ENCODE data around the gene PNPO.
"Not testable (repeated sequence)": the region's sequence is repeated elsewhere in the genome, so short reads cannot be mapped to it uniquely, and the experiment has no call there.

Gene PNPO

DNA sequence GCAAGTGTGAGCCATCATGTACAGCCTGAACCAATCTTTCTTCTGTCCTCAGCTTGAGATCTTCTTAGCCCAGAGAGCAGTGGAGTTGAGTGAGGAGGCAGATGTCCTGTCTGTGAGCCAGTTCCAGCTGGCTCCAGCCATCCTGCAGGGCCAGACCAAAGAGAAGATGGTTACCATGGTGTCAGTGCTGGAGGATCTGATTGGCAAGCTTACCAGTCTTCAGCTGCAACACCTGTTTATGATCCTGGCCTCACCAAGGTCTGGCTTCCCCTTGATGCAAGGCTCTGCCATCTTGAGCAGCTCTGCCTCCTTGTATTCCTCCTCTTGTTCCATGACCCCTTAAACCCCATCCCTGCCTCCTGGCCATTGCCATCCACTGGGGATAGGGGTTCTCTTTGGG is 39.2 kb downstream of the PNPO start:
- DNase-seq, result no peak

DNA sequence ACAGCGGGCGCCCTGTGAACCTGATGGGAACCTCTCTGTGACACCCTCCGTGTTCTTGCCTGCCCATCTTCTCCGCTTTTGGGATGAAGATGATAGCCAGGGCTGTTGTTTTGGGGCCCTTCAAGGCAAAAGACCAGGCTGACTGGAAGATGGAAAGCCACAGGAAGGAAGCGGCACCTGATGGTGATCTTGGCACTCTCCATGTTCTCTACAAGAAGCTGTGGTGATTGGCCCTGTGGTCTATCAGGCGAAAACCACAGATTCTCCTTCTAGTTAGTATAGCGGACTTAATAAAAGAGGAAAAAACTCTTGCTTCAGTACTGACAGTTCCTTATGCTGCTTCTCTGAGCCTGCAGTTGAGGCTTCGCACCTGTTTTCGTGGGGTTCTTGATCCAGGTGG is 40.1 kb downstream of the PNPO start:
- no peak for DNase-seq

DNA sequence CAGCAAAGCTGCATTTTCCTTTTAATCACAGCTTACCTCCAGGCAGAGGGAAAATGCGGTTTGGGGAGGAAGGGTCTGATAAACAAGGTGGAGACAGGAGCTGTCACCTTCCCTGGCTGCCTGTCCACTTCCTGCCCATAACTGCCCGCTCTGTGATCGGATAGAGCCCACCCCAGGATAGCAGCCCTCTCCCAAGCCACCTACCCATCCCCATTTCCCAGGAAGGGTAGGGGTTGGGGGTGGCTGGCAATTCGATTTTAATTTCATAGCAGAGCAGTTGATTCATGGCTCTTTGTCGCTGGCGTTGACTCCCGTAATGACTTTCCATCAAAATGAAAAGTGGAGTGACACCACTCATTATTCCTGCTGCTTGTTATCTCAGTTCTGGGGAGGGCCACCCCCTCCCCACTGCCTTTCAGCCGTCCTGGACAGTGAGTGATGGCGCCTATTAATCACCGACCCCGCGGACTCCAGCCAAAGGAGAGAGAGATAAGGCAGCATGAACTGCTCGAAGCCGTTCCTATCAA is 40.8 kb downstream of the PNPO start:
- no peak for DNase-seq

DNA sequence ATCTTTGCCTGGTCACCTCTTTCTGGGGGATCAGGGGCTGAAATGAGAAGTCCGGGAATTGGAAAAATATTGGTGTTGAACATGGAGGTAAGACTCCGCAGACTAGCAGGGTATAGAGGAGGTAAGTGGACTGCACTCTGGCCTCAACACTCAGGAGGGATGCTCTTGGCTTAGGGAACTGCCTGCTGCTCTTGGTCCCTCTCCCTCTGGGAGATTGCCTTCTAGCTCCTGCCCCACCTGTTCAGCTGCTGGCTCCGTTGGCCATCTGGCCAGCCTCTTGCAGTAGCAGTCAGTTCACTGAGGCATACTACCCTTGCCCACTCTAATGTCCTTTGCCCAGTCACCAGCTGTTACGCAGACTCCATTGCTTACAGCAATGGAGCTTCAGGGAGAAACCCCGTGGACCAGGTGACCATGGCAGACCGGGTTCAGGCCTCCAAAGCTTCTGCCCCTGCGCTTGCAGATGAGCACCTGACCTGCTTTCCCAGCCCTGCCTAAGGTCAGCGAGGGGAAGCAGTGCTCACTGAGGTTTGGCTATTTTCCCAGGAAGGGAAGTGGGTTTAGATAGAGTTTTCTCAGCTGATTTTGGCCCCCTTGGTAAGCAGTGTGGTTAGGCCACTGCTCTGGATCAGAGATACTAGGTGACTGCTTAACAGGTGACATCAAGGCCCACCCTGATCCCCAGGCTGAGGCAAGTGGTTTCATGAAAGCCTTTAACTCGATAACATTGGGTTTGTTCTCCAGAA is 41.4 kb downstream of the PNPO start:
- no peak for DNase-seq

DNA sequence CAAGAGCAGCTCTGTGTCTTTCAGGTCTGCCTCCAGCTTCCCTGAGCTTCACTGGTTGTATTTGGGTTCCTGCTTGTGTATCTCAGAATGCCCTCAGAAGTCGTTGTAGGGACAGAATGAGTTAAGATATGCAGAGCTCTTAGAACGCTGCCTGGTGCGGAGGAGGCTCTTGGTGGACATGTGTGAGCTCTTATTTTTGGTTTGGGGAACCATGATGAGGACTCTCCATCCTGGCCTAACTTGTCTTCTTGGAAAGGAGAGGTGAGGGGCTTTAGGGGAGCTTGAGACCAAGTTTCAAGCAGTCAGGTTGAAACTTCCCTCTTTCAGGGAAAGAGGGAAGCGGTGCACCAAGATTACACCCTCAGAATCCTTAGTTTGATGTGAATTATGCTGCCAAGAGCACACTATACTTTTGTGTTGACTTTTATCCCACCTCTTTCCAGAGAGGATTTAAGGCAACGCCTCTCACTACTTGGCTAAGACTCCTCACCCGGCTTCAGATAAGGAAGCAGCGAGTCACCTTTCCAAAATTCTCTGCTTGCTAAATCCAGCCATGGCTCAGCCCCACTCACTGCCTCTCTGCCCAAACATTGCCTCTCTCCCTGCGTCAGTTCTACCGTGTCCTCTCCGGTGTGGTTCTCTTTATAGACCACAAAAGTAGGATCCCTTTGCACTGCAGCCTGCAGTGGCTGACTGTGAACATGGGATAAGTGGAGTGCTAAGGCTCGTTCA is 42.3 kb downstream of the PNPO start:
- DNase-seq, result no peak

DNA sequence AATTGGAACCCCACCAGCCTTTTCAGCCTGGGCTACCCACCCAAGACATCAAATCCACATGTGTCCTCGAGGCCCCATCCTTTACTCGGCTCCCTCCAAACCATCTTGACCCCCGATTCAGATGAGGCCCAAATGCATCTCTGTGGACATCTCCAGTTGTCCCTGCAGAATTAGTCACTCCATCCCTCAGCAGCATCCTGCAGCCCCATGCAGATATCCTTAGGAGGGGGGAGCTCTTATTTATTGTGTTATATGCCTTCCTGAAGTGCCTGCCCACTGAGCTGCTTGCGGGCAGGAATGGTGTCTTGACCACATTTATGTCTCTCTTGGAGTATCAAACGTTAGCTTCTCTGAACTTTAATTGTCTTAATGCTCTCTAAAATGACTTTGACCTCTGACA is 45.1 kb downstream of the PNPO start:
- DNase-seq, result no peak

DNA sequence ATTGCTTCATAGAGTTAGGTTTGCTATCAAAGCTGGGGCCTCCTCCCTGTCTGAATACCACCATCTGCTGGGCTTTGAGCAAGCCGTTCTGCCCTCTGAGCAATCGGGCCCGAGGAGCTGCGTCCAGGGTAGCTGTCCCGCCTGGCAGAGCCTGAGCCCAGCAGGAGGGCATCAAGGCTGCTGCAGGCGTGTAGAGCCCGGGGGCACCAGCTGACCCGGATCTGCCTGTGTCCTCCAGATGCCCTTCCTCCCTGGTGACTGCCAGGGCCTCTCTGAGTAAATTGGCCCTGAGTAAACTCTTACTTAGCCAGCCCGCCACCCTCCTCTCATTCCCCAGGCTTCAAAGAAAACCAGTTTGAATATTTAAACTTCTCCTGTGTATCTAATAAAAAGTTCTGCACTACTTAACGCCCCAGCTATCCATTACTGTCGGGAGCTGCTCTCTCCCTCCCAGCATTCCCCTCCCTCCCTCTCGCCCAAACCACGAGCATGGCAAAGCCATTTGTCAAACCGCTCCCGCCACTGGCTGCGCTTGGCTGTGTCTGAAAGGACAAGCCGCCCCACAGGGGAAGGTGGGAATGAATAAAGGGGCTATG is 46.0 kb downstream of the PNPO start:
- no peak for DNase-seq

DNA sequence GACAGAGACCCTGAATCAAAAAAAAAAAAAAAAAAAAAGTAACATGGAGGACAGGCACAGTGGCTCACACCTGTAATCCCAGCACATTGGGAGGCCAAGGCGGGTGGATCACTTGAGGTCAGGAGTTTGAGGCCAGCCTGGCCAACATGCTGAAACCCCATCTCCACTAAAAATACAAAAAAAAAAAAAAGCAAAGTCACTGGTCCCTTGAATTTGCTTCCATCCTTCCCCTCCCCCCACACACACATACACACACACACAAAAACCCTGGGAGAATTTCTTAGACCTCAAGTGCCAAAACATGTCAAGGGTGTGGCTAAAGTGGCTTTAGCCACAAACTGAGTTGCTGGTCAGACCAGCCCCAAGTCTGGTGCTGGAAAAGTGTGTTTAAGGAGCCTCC is 47.1 kb downstream of the PNPO start:
- DNase-seq, result not testable (repeated sequence)

DNA sequence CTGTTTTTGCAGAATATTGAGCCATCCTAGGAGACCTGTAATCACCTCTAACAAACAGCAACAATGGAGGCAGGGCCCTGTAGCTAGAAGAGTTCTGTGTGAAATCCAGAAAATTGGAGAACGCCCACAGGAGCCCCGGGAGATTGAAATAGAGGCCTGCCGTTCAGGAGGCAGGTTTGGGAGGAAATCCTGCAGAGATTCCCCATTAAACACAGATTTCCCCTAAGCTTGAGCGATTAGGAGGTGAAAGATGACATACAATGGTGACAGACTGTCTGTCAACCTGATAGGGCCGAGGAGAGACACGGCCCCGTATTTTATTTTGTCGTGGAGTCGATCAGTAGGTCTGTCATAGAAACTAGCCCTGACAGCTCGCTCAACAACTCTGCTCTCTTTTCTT is 47.8 kb downstream of the PNPO start:
- DNase-seq, result no peak

DNA sequence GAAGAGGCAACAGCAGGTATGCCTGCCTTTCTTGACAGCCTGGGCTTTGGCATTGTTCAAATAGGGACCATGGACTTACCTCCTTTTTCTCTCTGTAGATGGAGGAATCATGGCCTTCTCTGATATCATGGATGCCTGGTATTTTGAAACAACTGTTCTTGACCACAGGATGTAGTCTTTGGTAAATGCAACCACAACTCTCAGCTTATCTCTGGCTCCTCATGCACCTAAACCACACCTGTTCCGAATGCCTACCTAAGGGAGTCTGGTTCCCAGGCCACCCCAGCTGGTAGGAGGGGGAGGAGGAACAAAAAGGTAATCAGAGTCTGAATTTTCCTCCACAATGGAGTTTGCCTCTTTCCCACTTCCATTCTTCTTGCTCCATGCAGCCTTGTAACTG is 48.3 kb downstream of the PNPO start:
- DNase-seq, result no peak

DNA sequence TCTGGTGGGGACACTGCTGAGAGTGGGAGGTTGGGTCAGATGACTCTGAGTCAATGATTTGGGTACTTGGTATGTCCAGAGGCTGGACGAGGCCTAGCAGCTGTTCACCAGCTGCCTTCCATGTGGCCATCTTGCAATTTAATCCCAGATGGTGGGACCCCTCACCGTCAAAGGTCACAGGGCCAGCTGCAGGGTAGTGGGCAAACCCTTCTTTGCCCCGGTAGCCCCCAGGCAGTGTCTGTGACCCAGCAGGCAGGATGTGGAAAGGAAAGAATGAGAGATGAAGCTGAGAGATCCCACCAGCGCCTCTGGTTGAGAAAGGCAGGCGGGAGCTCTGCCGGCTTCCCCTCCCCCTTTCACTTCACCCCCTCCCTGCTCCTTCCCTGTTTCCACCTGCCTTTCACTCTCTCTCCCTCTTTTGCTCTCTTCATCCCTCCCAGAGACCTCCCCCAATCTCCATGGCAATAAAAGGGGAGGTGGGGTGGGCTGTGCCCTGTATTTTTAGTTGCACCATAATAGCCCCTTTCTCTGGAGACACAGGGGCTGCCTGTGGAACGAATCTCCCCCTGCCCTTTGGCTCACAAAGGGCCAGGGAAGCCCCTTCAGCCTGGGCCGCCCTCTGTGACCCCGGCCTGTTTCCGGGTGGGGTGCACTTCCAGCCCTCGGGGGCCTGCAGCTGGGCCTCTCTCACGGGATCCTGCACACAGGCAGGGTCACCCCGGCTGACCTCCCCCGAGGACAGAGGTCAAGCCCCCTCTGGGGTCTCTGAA is 49.8 kb downstream of the PNPO start:
- DNase-seq, result no peak

DNA sequence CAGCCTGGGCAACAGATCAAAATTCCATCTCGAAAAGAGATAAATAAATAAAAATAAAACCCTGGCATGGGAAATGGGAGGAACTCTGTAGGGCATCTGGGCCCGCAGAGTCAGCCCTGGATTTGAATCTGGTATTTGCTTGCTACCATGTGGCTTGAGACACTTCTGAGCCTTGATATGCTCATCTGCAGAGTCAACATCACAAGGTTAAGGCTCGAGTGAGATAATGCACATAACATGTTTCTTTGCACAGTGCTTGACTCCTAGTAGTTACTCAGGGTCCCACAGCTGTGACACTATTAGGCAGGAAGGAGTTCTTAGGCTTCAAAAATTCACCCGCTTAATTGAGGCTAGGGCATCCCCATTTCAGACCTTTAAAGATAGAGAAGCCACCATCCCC is 50.8 kb downstream of the PNPO start:
- no peak for DNase-seq

DNA sequence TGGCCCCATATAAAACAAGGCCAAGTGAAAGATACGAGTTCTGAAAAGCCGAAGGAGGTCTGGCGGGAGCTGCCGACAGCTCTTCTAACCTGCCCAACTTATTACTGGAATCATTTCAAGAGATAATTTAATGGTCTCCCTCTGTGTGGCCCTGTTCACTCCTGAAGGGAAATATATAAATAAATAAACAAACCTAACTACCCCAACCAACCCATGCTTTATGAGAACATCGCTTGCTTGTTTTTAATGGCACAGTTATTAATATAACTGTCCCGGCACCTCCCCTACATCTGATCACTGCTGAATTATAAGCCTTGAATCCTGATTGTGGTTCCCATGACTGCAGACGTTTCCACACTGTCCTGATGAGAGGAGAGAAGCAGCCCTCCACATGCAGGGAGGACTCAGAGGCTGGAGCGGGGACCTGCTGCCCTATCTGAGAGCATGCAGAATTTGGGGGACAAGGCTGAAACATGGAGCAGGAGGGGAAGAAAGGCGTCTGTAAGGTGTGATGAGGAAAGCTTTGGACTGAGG is 51.7 kb downstream of the PNPO start:
- DNase-seq, result no peak

DNA sequence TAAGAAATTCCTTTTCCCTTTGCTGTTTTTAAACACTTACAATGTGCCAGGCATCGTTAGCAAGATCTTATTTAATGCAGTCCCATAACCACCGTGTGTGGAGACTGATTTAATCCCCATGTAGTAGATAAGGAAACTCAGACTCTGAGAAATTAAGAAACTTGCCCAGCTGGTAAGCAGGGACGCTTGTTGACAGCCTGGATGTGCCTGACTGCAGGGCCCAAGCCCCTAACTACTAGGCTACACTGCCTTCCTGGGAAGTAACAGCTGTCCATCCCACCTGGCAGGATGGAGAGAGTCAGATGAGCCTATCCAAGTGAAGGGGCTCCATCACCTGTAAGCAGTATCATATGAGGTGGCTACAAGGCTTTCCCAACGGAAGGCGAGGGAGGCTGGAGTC is 52.6 kb downstream of the PNPO start:
- no peak for DNase-seq

DNA sequence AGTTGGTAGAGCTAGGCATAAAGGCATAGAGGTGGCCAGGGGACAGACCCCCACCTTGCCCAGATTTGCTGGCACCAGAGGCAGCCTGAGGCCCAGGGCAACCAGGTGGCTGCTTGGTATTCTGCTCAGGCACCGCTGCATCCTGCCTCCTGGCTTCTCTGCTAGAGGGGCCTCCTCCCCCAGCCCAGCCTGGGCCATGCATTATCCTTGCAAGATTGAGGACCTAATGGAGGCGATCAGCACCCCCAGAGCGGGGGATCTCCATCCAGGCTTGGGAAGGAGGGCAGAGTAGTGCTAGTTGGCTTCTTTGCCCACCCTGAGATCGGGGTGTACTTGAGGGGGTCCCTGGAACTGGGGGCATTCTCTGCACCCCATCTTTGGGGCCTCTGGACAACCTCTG is 53.4 kb downstream of the PNPO start:
- no peak for DNase-seq

DNA sequence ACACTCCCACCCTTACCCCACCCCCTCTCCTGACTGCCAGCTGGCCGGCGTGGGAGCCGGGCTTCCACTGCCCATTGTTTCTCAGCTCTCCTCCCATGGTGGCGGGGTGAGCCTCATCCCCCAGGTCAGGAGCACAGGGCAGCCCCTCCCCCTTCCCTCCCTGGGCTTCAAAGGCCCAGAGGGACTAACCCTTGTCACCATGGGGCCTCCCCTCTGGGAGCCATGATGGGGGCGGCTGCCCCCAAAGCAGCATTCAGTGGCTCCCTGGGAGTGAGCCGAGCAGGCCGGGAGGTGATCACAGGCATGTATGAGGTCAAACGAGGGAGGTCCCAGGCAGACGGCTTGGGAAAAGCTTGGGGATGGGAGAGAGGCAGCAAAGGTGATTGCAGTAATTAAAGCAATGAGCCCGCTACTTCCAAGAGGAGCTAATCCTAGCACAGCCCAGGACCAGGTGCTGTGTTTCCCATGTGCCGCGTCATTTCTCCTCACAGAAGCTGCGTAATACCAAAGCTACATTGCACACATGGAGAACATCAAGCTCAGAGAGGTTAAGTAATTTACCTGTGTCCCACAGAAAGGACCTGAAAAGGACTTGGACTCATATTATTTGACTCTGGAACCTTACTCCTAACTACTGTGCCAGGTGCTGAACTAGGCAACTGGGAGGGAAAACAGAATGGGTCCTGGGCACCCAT is 54.0 kb downstream of the PNPO start:
- no peak for DNase-seq

DNA sequence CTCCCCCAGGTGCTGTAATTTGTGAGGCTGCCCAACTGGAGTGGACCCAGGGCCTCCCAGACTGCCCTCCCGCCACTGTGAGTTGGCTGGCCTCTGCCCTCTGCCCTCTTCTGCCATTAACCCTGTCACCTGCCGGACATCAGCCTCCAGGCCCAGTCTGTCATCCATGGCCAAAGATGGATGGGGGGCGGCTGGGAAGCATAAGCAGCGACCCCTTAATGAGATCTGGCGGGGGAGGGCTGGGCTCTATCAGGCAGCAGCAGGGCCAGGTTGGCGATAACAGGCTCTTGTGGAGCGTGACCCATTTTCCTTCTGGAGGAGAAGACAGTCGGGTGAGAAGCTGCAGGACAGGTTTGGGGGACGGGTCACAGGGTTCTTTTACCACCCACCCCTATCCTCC is 54.8 kb downstream of the PNPO start:
- no peak for DNase-seq

DNA sequence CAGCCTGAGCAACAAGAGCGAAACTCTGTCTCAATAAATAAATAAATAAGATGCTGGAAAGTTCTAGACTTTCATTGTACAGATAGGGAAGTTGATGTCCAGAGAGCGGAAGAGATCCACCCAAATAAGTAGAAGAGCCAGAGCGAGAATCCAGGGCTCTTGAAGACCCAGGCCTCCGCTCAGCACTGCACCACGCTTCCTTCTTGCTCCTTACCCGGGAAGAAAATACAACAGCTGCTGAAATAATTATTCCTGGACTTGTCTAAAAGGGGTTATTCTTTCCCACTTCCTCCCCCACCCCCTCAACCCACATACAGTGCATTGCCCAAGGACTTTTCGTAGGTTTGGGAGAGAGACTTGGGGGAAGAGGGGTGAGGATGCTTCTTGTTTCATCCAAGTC is 56.2 kb downstream of the PNPO start:
- no peak for DNase-seq

DNA sequence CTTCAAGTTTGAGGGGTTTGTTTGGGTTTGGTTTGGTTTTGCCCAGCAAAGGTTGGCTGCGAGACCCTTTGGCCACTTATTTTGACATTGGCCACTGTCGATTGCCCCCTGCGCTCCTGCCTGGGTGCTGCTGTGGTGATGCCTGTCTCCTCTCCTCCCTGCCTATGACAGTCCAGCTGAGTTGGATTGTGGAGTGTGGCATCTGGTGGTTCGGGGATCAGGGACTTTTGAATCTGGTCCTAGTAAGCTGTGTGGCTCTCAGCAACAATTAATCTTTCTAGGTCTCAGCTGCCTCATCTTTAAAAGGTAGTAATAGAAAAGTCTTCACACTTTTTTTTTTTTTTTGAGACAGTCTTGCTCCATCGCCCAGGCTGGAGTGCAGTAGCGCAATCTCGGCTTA is 56.7 kb downstream of the PNPO start:
- DNase-seq, result no peak

Data from effector CD4-positive, alpha-beta T cell (primary cell).